Lower leg skin (tissue), 4 donors: Measurements from ENCODE around the gene PPA2. TPM values are rescaled to one million over a fixed set of nuclear protein-coding genes. Genes with fewer than 3 reads are reported as not detected.

Source experiments
- DNase-seq, 2 donors: peaks; one replicate each; pipeline ENCODE4 v3.0.0-alpha.2; 2019; ENCODE audit warnings: low spot score in 2 of 2
- H3K4me3 ChIP-seq: fragments of 200-600 bp; sonication (generic); 2 replicates; pipeline ENCODE4 v1.5.1; 2017; ENCODE audit warnings: mild to moderate bottlenecking, low read depth; ENCODE audit not compliant: poor library complexity, severe bottlenecking
- POLR2A ChIP-seq, 2 donors: fragments of 450-650 bp; IDR thresholded peaks; one replicate each; pipeline ENCODE4 v1.6.1; 2016 to 2017; ENCODE audit warnings: antibody characterized with exemption in 2 of 2, mild to moderate bottlenecking in 1 of 2, moderate library complexity in 1 of 2
- WGBS, 2 donors: methylation state at CpG; one replicate each; pipeline ENCODE4 v1.1.5; 2018; 5-methylcytosine and 5-hydroxymethylcytosine counted together
- intact Hi-C: fragments of 100-400 bp; cut with DNase I; formaldehyde crosslinking; loops from one replicate; pipeline ENCODE4 v1.15.0; 2023; ENCODE audit warnings: low total_unique reads
- total RNA-seq, 4 donors: library from RNA; depleted of rRNA; stranded (reverse); fragments of >200 nt; gene quantifications; one replicate each; pipeline ENCODE4 v1.1.0, GENCODE V29; 2016
- TF ChIP-seq, protein P1 (sequence below), 3 donors: fragments of 450-650 bp; IDR thresholded peaks; one replicate each; pipeline ENCODE4 v1.5.1; 2016; ENCODE audit warnings: antibody characterized with exemption in 3 of 3, mild to moderate bottlenecking in 3 of 3, moderate library complexity in 2 of 3

Gene PPA2
- total RNA-seq, 4 donors from 2014 or later, result 84.6 to 174 (median 95.3) TPM

- TF ChIP-seq, protein P1, sequence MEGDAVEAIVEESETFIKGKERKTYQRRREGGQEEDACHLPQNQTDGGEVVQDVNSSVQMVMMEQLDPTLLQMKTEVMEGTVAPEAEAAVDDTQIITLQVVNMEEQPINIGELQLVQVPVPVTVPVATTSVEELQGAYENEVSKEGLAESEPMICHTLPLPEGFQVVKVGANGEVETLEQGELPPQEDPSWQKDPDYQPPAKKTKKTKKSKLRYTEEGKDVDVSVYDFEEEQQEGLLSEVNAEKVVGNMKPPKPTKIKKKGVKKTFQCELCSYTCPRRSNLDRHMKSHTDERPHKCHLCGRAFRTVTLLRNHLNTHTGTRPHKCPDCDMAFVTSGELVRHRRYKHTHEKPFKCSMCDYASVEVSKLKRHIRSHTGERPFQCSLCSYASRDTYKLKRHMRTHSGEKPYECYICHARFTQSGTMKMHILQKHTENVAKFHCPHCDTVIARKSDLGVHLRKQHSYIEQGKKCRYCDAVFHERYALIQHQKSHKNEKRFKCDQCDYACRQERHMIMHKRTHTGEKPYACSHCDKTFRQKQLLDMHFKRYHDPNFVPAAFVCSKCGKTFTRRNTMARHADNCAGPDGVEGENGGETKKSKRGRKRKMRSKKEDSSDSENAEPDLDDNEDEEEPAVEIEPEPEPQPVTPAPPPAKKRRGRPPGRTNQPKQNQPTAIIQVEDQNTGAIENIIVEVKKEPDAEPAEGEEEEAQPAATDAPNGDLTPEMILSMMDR (IDR thresholded peaks at IDR 0.05), result no peak
- no peak for TF ChIP-seq POLR2A (IDR thresholded peaks at IDR 0.05)
- no peak for DNase-seq
- WGBS, 2 donors, result 97 to 98% methylated on average over 2 of the region's 2 CpGs
- H3K4me3 ChIP-seq, result no peak overlapping the region
- intact Hi-C loops, result no loop called here
These were observed 128.0 kb downstream of the PPA2 start for GRCh38 chr4:105345838-105346237.

DNA sequence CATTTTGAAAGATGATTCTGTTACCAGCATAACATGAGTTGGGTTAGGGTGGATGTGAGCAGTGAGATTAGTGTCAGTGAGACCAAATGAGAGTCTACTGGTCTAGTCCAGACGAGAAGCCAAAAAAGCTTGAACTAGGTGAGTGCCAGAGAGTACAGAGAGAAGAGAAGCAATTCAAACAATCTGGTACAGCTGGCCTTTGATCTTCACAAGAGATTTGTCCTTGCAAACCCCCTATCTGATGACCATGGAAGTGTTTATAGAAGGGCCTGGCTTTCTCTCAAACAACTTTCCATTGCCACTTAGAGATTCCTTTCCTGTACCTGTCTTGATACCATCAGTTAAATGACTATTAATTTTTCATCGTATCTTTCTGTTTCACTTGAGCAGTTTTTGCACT, 128.5 kb downstream of the PPA2 start:
- intact Hi-C loops, result no loop called here
- 80 to 89% methylated on average over 2 of the region's 2 CpGs for WGBS, 2 donors
- TF ChIP-seq, protein P1 (IDR thresholded peaks at IDR 0.05), result no peak
- no peak for TF ChIP-seq POLR2A (IDR thresholded peaks at IDR 0.05)
- no peak for DNase-seq
- H3K4me3 ChIP-seq, result no peak overlapping the region

GRCh38 chr4:105344141-105344540, 129.7 kb downstream of the PPA2 start:
- no peak overlapping the region for H3K4me3 ChIP-seq
- no peak for TF ChIP-seq POLR2A (IDR thresholded peaks at IDR 0.05)
- TF ChIP-seq, protein P1 (IDR thresholded peaks at IDR 0.05), result no peak
- no peak for DNase-seq
- intact Hi-C loops, result no loop called here

DNA sequence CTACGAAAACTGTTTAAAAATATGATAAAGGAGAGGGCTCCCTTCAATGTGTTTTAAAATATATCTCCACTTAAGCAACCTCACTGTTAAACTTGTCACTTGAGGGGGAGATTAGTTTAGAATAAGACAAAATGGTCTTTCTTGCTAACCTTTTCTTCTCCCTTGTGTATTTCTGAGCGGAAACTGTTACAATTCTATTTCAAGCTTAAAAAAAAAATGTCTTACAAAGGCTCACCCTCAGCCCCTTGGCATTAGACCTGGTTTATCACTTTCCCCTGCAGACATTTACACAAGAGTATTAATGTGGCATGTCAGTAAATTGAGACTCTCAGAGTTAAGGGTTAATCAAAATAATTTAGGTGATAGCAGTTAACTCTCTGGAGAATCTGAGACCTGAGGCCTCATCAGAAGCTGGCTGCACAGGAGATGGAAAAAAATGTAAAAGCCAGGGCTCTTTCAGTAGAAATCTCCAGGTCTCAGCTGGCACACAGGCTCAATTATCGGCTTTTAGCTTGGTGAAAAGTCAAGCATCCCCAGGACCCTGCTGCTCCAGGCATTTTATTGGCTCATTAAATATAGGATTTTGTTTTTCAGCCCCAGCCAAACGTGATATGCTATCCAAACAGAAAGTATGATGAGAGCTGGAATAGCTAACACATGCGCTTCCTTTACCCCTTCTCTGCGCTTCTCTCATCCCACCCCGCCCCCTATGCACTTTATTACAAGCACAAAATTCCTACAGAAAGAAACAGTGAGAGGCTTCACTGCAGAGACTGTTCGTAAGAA, 130.5 kb downstream of the PPA2 start:
- no peak for TF ChIP-seq POLR2A (IDR thresholded peaks at IDR 0.05)
- TF ChIP-seq, protein P1 (IDR thresholded peaks at IDR 0.05), result no peak
- no peak for DNase-seq
- intact Hi-C loops, result no loop called here
- no peak overlapping the region for H3K4me3 ChIP-seq
- WGBS, 2 donors, result 58 to 61% methylated on average over 8 of the region's 8 CpGs

GRCh38 chr4:105329081-105329480, 144.8 kb downstream of the PPA2 start:
- intact Hi-C loops, result no loop called here
- H3K4me3 ChIP-seq, result no peak overlapping the region
- TF ChIP-seq, protein P1 (IDR thresholded peaks at IDR 0.05), result no peak
- no peak for TF ChIP-seq POLR2A (IDR thresholded peaks at IDR 0.05)
- WGBS, 2 donors, result 86 to 90% methylated on average over 1 of the region's 1 CpG
- no peak for DNase-seq

- no peak for TF ChIP-seq POLR2A (IDR thresholded peaks at IDR 0.05)
- TF ChIP-seq, protein P1 (IDR thresholded peaks at IDR 0.05), result no peak
- no peak overlapping the region for H3K4me3 ChIP-seq
- DNase-seq, result no peak
- intact Hi-C loops, result no loop called here
These were observed 145.9 kb downstream of the PPA2 start for GRCh38 chr4:105327956-105328355.
